SH-SY5Y (cell line): ENCODE data around the gene NMRK2.

ENCODE experiments used
- GATA2 ChIP-seq: IDR thresholded peaks from 2 replicates; pipeline ENCODE4 v1.6.1; 2011; ENCODE audit warnings: mild to moderate bottlenecking, low read depth, low read length
- GATA3 ChIP-seq: IDR thresholded peaks from 2 replicates; pipeline ENCODE4 v1.6.1; 2011; ENCODE audit warnings: low read depth, mild to moderate bottlenecking, low read length, moderate library complexity

GRCh38 chr19:3890591-3890990 is 42.3 kb upstream of the NMRK2 start:
- TF ChIP-seq GATA3: no peak
- TF ChIP-seq GATA2: no peak
